Lung (tissue), 12 donors: ENCODE results near the gene SCAMP1. TPM values are rescaled to one million over a fixed set of nuclear protein-coding genes. Genes with fewer than 3 reads are reported as not detected.

Source experiments
- ATAC-seq: fragments of 200-7000 bp; cut with Tn5 transposase; one replicate; pipeline ENCODE4 v1.9.1; 2020; ENCODE audit warnings: moderate number of reproducible peaks; ENCODE audit not compliant: insufficient read depth, low FRiP score
- DNase-seq, 3 donors: peaks; one replicate each; pipeline ENCODE4 v3.0.0-alpha.2; 2013 to 2017
- H3K27ac ChIP-seq, 2 donors: one replicate each; pipeline ENCODE4 v1.5.1; 2013; ENCODE audit warnings: mild to moderate bottlenecking in 2 of 2, moderate library complexity in 2 of 2, control low read depth in 1 of 2, inconsistent platforms in 1 of 2, low read depth in 1 of 2, low read length in 1 of 2
- H3K27me3 ChIP-seq, 3 donors: one replicate each; pipeline ENCODE4 v1.5.1; 2013; ENCODE audit warnings: low read length in 2 of 3; ENCODE audit not compliant: control insufficient read depth in 3 of 3, insufficient read depth in 3 of 3
- H3K36me3 ChIP-seq, 4 donors: one replicate each; pipeline ENCODE4 v1.5.1; 2013; ENCODE audit warnings: low read length in 4 of 4, mild to moderate bottlenecking in 1 of 4, moderate library complexity in 1 of 4; ENCODE audit not compliant: control insufficient read depth in 4 of 4, insufficient read depth in 4 of 4
- H3K4me1 ChIP-seq, 5 donors: one replicate each; pipeline ENCODE4 v1.5.1; 2013; ENCODE audit warnings: low read length in 5 of 5, mild to moderate bottlenecking in 2 of 5, moderate library complexity in 1 of 5; ENCODE audit not compliant: control insufficient read depth in 5 of 5, insufficient read depth in 5 of 5
- H3K4me3 ChIP-seq: one replicate; pipeline ENCODE4 v1.5.1; 2013; ENCODE audit warnings: mild to moderate bottlenecking, control low read depth, moderate library complexity
- H3K9ac ChIP-seq, 2 donors: one replicate each; pipeline ENCODE4 v1.5.1; 2013; ENCODE audit warnings: low read length in 2 of 2, control low read depth in 1 of 2; ENCODE audit not compliant: insufficient read depth in 1 of 2
- H3K9me3 ChIP-seq, 4 donors: one replicate each; pipeline ENCODE4 v1.5.1; 2013; ENCODE audit warnings: low read length in 3 of 4, mild to moderate bottlenecking in 1 of 4, moderate library complexity in 1 of 4; ENCODE audit not compliant: control insufficient read depth in 4 of 4, insufficient read depth in 3 of 4
- WGBS, 2 donors: extraction: QIAGEN DNeasy Blood & Tissue Kit; methylation state at CpG; one replicate each; pipeline ENCODE4 v1.1.7; 2013; 5-methylcytosine and 5-hydroxymethylcytosine counted together
- polyA plus RNA-seq, 2 donors: library from polyadenylated mRNA; stranded (reverse); fragments of 200-250 nt; gene quantifications; one replicate each; pipeline ENCODE4 v1.2.1, GENCODE V29; 2013
- total RNA-seq, 2 donors: library from RNA; depleted of rRNA in 1 of 2; stranded (reverse); fragments of >200 nt in 1 of 2; gene quantifications; one replicate each; pipeline ENCODE4 v1.2.1, GENCODE V29; 2014 to 2021
- TF ChIP-seq, protein P1 (sequence below): IDR thresholded peaks from 2 replicates; pipeline ENCODE4 v1.5.1; 2012; ENCODE audit warnings: mild to moderate bottlenecking; ENCODE audit errors: control extremely low read depth, extremely low read depth
- donor health status: control.
- donor health status: control.
- donor health status: Bipolar disorder and iron deficiency.
- donor health status: healthy.
- donor health status: DM: yes; HTN: yes; CAD: no.

The SCAMP1 gene
- total and polyA plus RNA-seq, 4 donors = 7.7 to 45.8 (median 16.9) TPM

DNA sequence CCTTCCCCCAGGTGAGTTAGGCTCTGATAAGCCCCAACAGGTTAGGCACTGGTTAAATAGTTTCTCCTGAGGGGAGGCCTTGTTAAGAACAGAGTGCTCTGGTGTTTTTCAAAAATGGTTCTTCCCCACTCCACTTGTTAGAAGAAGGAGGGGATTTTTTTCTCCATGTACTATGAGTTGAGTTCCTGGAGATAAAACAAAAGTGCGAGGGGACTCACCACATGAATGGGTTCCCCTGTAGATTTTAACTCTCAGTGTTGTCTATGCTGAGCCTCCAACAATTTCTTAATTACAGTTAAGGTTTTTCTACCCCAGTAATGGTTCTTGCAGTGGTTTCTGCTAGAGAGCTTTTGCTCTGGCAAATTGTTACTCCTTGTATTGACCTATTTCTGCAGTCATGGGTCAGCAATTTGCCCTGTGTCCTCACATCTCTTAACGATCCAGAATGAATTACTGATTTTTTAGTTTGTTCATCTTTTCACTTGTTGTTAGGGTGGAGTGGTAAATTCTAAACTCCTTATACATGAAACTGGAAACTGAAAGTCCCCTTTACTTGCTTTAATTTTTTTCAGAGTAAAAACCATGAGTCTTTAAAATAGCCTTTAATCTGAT lies 44.4 kb downstream of the SCAMP1 start:
- 67 to 89% methylated on average over 2 of the region's 2 CpGs for WGBS, 2 donors
- Histone ChIP-seq H3K36me3 (no peaks in the 10 kb centered on the region), H3K9me3 (peaks cover 0 to 3% (median under 1%) of the 10 kb centered on the region in 4 donors), H3K27ac (no peak overlapping the region), H3K27me3 (no peaks in the 10 kb centered on the region), H3K4me3 (no peak overlapping the region), H3K9ac (no peak overlapping the region), H3K4me1 (peaks cover 0 to 6% (median 0%) of the 10 kb centered on the region in 5 donors)
- DNase-seq = no peak
- no peak for ATAC-seq
- TF ChIP-seq, protein P1, sequence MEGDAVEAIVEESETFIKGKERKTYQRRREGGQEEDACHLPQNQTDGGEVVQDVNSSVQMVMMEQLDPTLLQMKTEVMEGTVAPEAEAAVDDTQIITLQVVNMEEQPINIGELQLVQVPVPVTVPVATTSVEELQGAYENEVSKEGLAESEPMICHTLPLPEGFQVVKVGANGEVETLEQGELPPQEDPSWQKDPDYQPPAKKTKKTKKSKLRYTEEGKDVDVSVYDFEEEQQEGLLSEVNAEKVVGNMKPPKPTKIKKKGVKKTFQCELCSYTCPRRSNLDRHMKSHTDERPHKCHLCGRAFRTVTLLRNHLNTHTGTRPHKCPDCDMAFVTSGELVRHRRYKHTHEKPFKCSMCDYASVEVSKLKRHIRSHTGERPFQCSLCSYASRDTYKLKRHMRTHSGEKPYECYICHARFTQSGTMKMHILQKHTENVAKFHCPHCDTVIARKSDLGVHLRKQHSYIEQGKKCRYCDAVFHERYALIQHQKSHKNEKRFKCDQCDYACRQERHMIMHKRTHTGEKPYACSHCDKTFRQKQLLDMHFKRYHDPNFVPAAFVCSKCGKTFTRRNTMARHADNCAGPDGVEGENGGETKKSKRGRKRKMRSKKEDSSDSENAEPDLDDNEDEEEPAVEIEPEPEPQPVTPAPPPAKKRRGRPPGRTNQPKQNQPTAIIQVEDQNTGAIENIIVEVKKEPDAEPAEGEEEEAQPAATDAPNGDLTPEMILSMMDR = no peak

DNA sequence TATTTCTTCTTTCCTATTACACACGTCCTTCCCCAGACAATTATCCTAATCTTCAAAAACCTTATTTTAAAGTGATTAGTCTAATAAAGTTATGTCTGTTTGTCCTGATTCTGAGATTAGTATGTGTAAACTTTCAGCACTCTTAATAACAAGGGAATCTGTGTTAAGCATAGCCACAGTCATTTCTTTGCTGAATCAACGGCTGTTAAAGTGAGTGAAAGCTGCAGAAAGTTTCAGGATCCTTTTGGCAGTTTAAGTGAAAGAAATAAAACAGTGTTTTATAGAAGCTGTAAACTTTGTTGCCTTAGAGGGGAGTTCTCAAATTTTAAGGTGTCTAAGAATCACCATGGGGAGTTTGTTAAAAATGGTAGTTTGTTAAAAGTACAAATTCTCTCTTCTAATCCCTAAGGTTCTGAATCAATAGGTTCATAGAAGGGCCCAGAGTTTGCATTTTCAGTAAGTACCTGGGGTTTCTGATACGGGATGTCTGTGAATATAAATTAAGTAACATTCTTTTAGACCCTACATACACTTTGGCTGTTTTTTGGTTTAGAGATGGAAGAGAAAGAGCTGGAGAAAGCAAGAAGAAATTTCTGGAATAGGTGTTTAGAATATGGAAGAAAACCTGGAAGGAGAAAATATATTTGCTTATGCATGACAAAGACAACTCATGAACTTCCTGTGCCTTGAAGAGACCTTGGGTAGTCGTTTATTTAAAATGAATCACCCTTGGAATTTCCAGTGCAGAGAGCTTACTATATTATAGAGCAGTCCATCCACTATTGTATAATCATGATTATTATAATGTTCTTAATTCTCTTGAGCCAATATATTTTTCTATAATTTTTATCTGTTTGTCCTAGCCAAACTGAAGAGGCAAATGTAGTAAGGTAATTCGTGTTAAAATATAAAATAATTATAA lies 45.7 kb downstream of the SCAMP1 start:
- Histone ChIP-seq H3K27me3 (no peaks in the 10 kb centered on the region), H3K9ac (no peak overlapping the region), H3K27ac (no peak overlapping the region), H3K9me3 (peaks cover 0 to 3% (median 0%) of the 10 kb centered on the region in 4 donors), H3K4me1 (peaks cover 0 to 6% (median 0%) of the 10 kb centered on the region in 5 donors), H3K36me3 (no peaks in the 10 kb centered on the region), H3K4me3 (no peak overlapping the region)
- TF ChIP-seq, protein P1 = no peak
- ATAC-seq = no peak
- WGBS, 2 donors = 57 to 68% methylated on average over 5 of the region's 5 CpGs
- no peak for DNase-seq

DNA sequence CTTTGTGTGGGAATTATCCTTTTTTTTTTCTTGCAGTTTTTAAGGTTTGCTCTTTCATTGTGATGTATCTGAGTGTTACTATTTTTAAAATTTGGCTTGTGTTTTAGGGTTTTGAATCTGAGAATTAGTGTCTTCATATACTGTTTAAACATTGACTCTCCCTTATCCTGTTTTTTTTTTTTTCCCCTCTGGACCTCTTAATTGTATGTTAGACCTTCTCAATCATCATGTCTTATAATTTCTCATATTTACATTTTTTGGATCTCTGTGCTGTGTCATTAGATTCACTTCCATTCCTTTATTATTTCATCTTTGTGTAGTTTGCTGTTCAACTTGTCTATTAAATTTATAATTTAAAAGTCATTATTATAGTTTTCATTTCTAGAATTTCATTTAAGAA lies 47.0 kb downstream of the SCAMP1 start:
- no peak for DNase-seq
- Histone ChIP-seq H3K36me3 (no peaks in the 10 kb centered on the region), H3K4me1 (peaks cover 0 to 8% (median 0%) of the 10 kb centered on the region in 5 donors), H3K9ac (no peak overlapping the region), H3K4me3 (no peak overlapping the region), H3K9me3 (no peaks in the 10 kb centered on the region), H3K27me3 (no peaks in the 10 kb centered on the region), H3K27ac (no peak overlapping the region)
- TF ChIP-seq, protein P1 = no peak
- ATAC-seq = no peak
